Mesenchymal stem cell (in vitro differentiated cells and primary cell): ENCODE measurements around the gene DNER.
"Not testable (repeated sequence)": the region's sequence is repeated elsewhere in the genome, so short reads cannot be mapped to it uniquely, and the experiment has no call there.

Experiments
- DNase-seq: peaks from one replicate; pipeline ENCODE4 v3.0.0-alpha.2; 2013
- H2AFZ ChIP-seq: one replicate; pipeline ENCODE4 v1.6.1; 2013; ENCODE audit warnings: low read depth, mild to moderate bottlenecking, control low read depth, inconsistent platforms, low read length, moderate library complexity
- H2AK5ac ChIP-seq: 2 replicates; pipeline ENCODE4 v1.6.1; 2013; ENCODE audit warnings: low read length, moderate library complexity, mild to moderate bottlenecking, inconsistent platforms; ENCODE audit not compliant: severe bottlenecking
- H2BK120ac ChIP-seq: one replicate; pipeline ENCODE4 v1.6.1; 2013; ENCODE audit warnings: low read depth, mild to moderate bottlenecking, inconsistent platforms, low read length, moderate library complexity
- H2BK12ac ChIP-seq, 2 experiments: one replicate each; pipeline ENCODE4 v1.6.1; 2013; ENCODE audit warnings: inconsistent platforms in 2 of 2, low read length in 2 of 2, mild to moderate bottlenecking in 2 of 2, moderate library complexity in 2 of 2, control low read depth in 1 of 2
- H2BK15ac ChIP-seq: one replicate; pipeline ENCODE4 v1.6.1; 2013; ENCODE audit warnings: mild to moderate bottlenecking, low read depth, inconsistent platforms; ENCODE audit not compliant: poor library complexity, severe bottlenecking
- H2BK5ac ChIP-seq: 2 replicates; pipeline ENCODE4 v1.6.1; 2013; ENCODE audit warnings: low read depth, mild to moderate bottlenecking, low read length, control low read depth, inconsistent platforms; ENCODE audit not compliant: poor library complexity, severe bottlenecking
- H3K14ac ChIP-seq, 2 experiments: one replicate each; pipeline ENCODE4 v1.6.1; 2013; ENCODE audit warnings: inconsistent platforms in 2 of 2, low read length in 2 of 2, control low read depth in 1 of 2, mild to moderate bottlenecking in 1 of 2, moderate library complexity in 1 of 2
- H3K18ac ChIP-seq, 2 experiments: one replicate each; pipeline ENCODE4 v1.6.1; 2013; ENCODE audit warnings: inconsistent platforms in 2 of 2, low read length in 2 of 2, control low read depth in 1 of 2, low read depth in 1 of 2, mild to moderate bottlenecking in 1 of 2
- H3K23ac ChIP-seq, 2 experiments: one replicate each; pipeline ENCODE4 v1.6.1; 2013; ENCODE audit warnings: inconsistent platforms in 2 of 2, low read length in 2 of 2, mild to moderate bottlenecking in 2 of 2, moderate library complexity in 2 of 2, control low read depth in 1 of 2
- H3K27ac ChIP-seq: 2 replicates; pipeline ENCODE4 v1.5.1; 2013; ENCODE audit warnings: mild to moderate bottlenecking, moderate library complexity, low read length, control low read depth, inconsistent platforms; ENCODE audit not compliant: poor library complexity, severe bottlenecking
- H3K27me3 ChIP-seq, 2 experiments: 2 replicates each; pipeline versions ENCODE4 v1.6.1 to v1.7.0; 2013; ENCODE audit warnings: low read length in 2 of 2, mild to moderate bottlenecking in 2 of 2, moderate library complexity in 2 of 2, control low read depth in 1 of 2, inconsistent platforms in 1 of 2; ENCODE audit not compliant: control insufficient read depth in 1 of 2, insufficient read depth in 1 of 2
- H3K36me3 ChIP-seq, 2 experiments: 2 replicates each; pipeline versions ENCODE4 v1.6.1 to v1.7.0; 2013; ENCODE audit warnings: low read length in 2 of 2, control low read depth in 1 of 2, inconsistent platforms in 1 of 2, low read depth in 1 of 2, mild to moderate bottlenecking in 1 of 2; ENCODE audit not compliant: insufficient read depth in 2 of 2, control insufficient read depth in 1 of 2
- H3K4ac ChIP-seq, 2 experiments: one replicate each; pipeline ENCODE4 v1.6.1; 2013; ENCODE audit warnings: inconsistent platforms in 2 of 2, low read length in 2 of 2, mild to moderate bottlenecking in 2 of 2, moderate library complexity in 2 of 2, control low read depth in 1 of 2, low read depth in 1 of 2
- H3K4me1 ChIP-seq: 2 replicates; pipeline ENCODE4 v1.6.1; 2013; ENCODE audit warnings: low read depth, low read length, control low read depth; ENCODE audit not compliant: control insufficient read depth, insufficient read depth
- H3K4me2 ChIP-seq: 2 replicates; pipeline ENCODE4 v1.6.1; 2013; ENCODE audit warnings: low read length, mild to moderate bottlenecking, inconsistent platforms; ENCODE audit not compliant: poor library complexity, severe bottlenecking
- H3K4me3 ChIP-seq, 2 experiments: 2 replicates each; pipeline versions ENCODE4 v1.5.1 to v1.7.0; 2013; ENCODE audit warnings: low read length in 2 of 2, mild to moderate bottlenecking in 2 of 2, control low read depth in 1 of 2, low read depth in 1 of 2; ENCODE audit not compliant: insufficient read depth in 1 of 2
- H3K79me1 ChIP-seq: replicated peaks from 2 replicates; pipeline ENCODE4 v1.6.1; 2013; ENCODE audit warnings: mild to moderate bottlenecking, control low read depth, low read length, inconsistent platforms; ENCODE audit not compliant: poor library complexity, severe bottlenecking
- H3K9ac ChIP-seq: 2 replicates; pipeline ENCODE4 v1.7.0; 2013; ENCODE audit warnings: mild to moderate bottlenecking, low read length, moderate library complexity
- H3K9me3 ChIP-seq: 2 replicates; pipeline ENCODE4 v1.7.0; 2013; ENCODE audit warnings: mild to moderate bottlenecking, low read length; ENCODE audit not compliant: control insufficient read depth
- H4K8ac ChIP-seq: one replicate; pipeline ENCODE4 v1.6.1; 2013; ENCODE audit warnings: inconsistent platforms, mild to moderate bottlenecking, low read length, moderate library complexity
- H4K91ac ChIP-seq: one replicate; pipeline ENCODE4 v1.6.1; 2013; ENCODE audit warnings: mild to moderate bottlenecking, low read length, inconsistent platforms
- WGBS: methylation state at CpG from one replicate; pipeline ENCODE4 v1.1.7; 2013; ENCODE audit warnings: mixed read lengths; 5-methylcytosine and 5-hydroxymethylcytosine counted together

Gene DNER

DNA sequence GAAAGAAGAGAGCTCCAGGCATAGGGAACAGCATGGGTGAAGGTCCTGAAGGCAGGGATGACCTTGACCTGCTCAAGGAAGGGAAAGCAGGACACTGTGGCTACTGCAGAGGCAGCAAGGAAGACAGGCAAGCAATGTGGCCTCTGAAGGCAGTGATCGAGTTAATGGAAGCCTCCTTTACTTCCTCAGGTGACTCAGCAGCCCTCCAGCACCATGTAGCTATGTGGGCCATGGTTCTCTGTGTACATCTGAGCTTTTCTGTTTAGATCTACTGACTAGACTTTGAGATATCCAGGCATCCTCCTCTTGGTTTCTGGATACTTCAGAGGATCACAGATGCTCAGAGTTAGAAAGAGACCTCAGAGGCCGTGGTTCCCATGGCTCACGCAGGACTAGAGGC, 336.0 kb downstream of the DNER start:
- Histone ChIP-seq H3K27me3 (no peaks in the 10 kb centered on the region), H2AK5ac (no peak overlapping the region), H3K23ac (no peak overlapping the region), H3K27ac (no peak overlapping the region), H3K9me3 (no peaks in the 10 kb centered on the region), H4K8ac (no peak overlapping the region), H4K91ac (no peak overlapping the region), H3K4me1 (no peaks in the 10 kb centered on the region), H3K4me2 (no peak overlapping the region), H2BK120ac (no peak overlapping the region), H2BK5ac (no peak overlapping the region), H3K18ac (no peak overlapping the region), H3K79me1 (no peaks in the 10 kb centered on the region), H3K14ac (no peak overlapping the region), H3K4ac (no peak overlapping the region), H2AFZ (no peak overlapping the region), H3K4me3 (no peak overlapping the region), H3K9ac (no peak overlapping the region), H2BK12ac (no peak overlapping the region), H2BK15ac (no peak overlapping the region), H3K36me3 (no peaks in the 10 kb centered on the region)
- WGBS = 65% methylated on average over 2 of the region's 3 CpGs
- DNase-seq = no peak

DNA sequence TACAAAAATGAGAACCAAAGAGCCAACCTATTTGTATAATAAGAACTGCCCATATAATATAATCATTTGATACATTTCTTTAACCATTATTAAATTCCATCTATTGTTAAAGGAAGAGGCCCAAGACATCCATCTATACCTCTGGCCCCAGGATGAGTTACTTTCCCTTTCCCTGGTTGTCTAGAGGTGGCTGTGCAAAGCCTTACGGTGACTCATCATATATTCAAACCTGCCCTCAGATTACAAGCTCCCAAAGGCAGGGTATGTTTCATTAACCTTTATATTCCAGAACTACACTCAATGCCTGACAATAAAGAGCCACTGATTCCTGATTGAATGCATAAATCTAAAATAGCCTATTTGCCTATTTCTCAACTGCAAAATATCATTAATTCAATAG, 337.5 kb downstream of the DNER start:
- H2BK120ac ChIP-seq = no peak overlapping the region
- H3K4ac ChIP-seq = no peak overlapping the region
- no peak overlapping the region for H3K9ac ChIP-seq
- no peak for DNase-seq
- 67% methylated on average over 1 of the region's 1 CpG for WGBS
- no peak overlapping the region for H4K91ac ChIP-seq
- H3K79me1 ChIP-seq = no peaks in the 10 kb centered on the region
- H3K36me3 ChIP-seq = no peaks in the 10 kb centered on the region
- H2BK5ac ChIP-seq = no peak overlapping the region
- no peak overlapping the region for H2AFZ ChIP-seq
- H4K8ac ChIP-seq = no peak overlapping the region
- H3K27ac ChIP-seq = no peak overlapping the region
- H2BK15ac ChIP-seq = no peak overlapping the region
- H3K4me2 ChIP-seq = no peak overlapping the region
- H3K9me3 ChIP-seq = no peaks in the 10 kb centered on the region
- H3K4me3 ChIP-seq = no peak overlapping the region
- H3K4me1 ChIP-seq = no peaks in the 10 kb centered on the region
- no peak overlapping the region for H3K18ac ChIP-seq
- no peak overlapping the region for H3K14ac ChIP-seq
- no peaks in the 10 kb centered on the region for H3K27me3 ChIP-seq
- H2BK12ac ChIP-seq = no peak overlapping the region
- no peak overlapping the region for H3K23ac ChIP-seq
- no peak overlapping the region for H2AK5ac ChIP-seq

DNA sequence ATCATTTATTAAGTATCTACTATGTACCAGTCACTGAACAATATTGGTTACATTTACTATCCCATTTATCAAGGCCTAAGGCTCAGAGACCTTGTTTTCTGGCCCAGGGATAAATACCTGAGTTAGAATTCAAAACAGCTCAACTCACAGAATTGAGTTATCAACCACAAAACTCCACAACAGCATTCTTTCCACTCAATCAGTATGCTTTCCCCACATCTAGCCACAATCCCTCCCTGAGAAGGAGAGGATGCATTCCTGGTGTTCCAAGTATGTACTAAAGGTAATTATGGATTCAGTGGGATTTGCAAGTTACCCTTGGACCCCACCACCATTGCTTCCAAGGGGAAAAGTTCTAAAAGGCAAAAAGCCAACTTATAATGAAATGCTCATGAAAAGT, 339.1 kb downstream of the DNER start:
- Histone ChIP-seq H3K4me2 (no peak overlapping the region), H3K4ac (no peak overlapping the region), H2BK120ac (no peak overlapping the region), H3K4me1 (no peaks in the 10 kb centered on the region), H3K9ac (no peak overlapping the region), H4K8ac (no peak overlapping the region), H3K14ac (no peak overlapping the region), H3K23ac (no peak overlapping the region), H3K27ac (no peak overlapping the region), H4K91ac (no peak overlapping the region), H2BK12ac (no peak overlapping the region), H3K27me3 (no peaks in the 10 kb centered on the region), H3K18ac (no peak overlapping the region), H2AFZ (no peak overlapping the region), H2BK15ac (no peak overlapping the region), H3K4me3 (no peak overlapping the region), H2BK5ac (no peak overlapping the region), H2AK5ac (no peak overlapping the region), H3K79me1 (no peaks in the 10 kb centered on the region), H3K36me3 (no peaks in the 10 kb centered on the region), H3K9me3 (no peaks in the 10 kb centered on the region)
- DNase-seq = no peak

- H3K4me1 ChIP-seq, H2BK120ac ChIP-seq, H2BK12ac ChIP-seq, H3K36me3 ChIP-seq, H3K27me3 ChIP-seq, H2BK5ac ChIP-seq, H3K9ac ChIP-seq, H3K4me2 ChIP-seq, H3K4me3 ChIP-seq, H2AFZ ChIP-seq, H3K18ac ChIP-seq, H2BK15ac ChIP-seq, H4K91ac ChIP-seq, H3K27ac ChIP-seq, H3K4ac ChIP-seq, H3K79me1 ChIP-seq, H3K23ac ChIP-seq, H4K8ac ChIP-seq, H3K9me3 ChIP-seq, DNase-seq, H2AK5ac ChIP-seq, H3K14ac ChIP-seq: not testable (repeated sequence)
- WGBS = 67% methylated on average over 1 of the region's 4 CpGs
These were observed 341.0 kb downstream of the DNER start for GRCh38 chr2:229373311-229373710.
